Thyroid gland (tissue), 4 donors: ENCODE results near the gene MKNK1. TPM values are rescaled to one million over a fixed set of nuclear protein-coding genes. Genes with fewer than 3 reads are reported as not detected.

ENCODE experiments used
- DNase-seq, 2 donors: peaks; one replicate each; pipeline ENCODE4 v3.0.0-alpha.2; 2019
- H3K27ac ChIP-seq, 3 donors: fragments of 200-600 bp; sonication (generic); 1 replicate in 2 of 3; 2 replicates in 1 of 3; pipeline ENCODE4 v1.5.1; 2016 to 2019; ENCODE audit warnings: mild to moderate bottlenecking in 1 of 3, moderate library complexity in 1 of 3
- H3K27me3 ChIP-seq: fragments of 200-600 bp; sonication (generic); one replicate; pipeline ENCODE4 v1.5.1; 2019
- H3K36me3 ChIP-seq, 2 donors: fragments of 200-600 bp; sonication (generic); one replicate each; pipeline ENCODE4 v1.5.1; 2016 to 2019
- H3K4me1 ChIP-seq, 2 donors: fragments of 200-600 bp; sonication (generic); one replicate each; pipeline ENCODE4 v1.5.1; 2017 to 2019
- H3K4me3 ChIP-seq, 3 donors: fragments of 200-600 bp; sonication (generic); replicated peaks in 1 of 3; 1 replicate in 2 of 3; 2 replicates in 1 of 3; pipeline ENCODE4 v1.5.1; 2016; ENCODE audit warnings: mild to moderate bottlenecking in 1 of 3
- H3K9me3 ChIP-seq: fragments of 200-600 bp; sonication (generic); one replicate; pipeline ENCODE4 v1.5.1; 2017
- POLR2A ChIP-seq, 2 donors: fragments of 450-650 bp; IDR thresholded peaks; one replicate each; pipeline ENCODE4 v1.6.1; 2017; ENCODE audit warnings: antibody characterized with exemption in 2 of 2, mild to moderate bottlenecking in 2 of 2, moderate library complexity in 1 of 2
- WGBS, 2 donors: methylation state at CpG; one replicate each; pipeline ENCODE4 v1.1.5; 2017; 5-methylcytosine and 5-hydroxymethylcytosine counted together
- intact Hi-C: fragments of 100-400 bp; cut with DNase I; formaldehyde crosslinking; loops from one replicate; pipeline ENCODE4 v1.15.1; 2023
- total RNA-seq, 4 donors: library from RNA; depleted of rRNA; stranded (reverse); fragments of >200 nt; gene quantifications; one replicate each; pipeline ENCODE4 v1.2.3, GENCODE V29; 2016
- TF ChIP-seq, protein P1 (sequence below), 6 experiments: fragments of 200-600 bp in 3 of 6; fragments of 450-650 bp in 3 of 6; sonication (generic) in 3 of 6; IDR thresholded peaks; one replicate each; pipeline ENCODE4 v1.5.1; 2016 to 2019; ENCODE audit warnings: antibody characterized with exemption in 6 of 6, mild to moderate bottlenecking in 2 of 6, inconsistent platforms in 1 of 6, moderate library complexity in 1 of 6

MKNK1 gene
- total RNA-seq, 4 donors from 2014 or later = 20.8 to 29.6 (median 23.4) TPM

DNA sequence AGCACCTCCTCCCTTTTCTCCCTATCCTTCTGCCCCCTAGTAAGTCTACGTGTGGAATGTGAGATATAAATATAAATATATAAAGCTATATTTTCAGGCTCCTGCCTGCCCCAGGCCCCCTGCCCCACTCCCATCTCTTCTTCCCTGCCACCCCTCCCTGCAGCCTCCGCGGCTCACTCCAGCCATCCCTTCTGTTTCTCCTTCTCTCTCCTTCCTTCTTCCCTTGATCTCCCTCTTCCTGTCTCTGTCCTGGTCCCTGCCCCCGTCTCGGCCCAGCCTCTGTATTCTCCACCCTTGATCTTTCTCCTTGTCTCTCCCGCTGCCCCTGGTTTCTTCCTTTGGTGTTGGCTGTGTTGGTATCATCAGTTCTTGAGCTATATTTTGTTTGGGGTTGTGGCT lies 91.3 kb downstream of the MKNK1 start:
- Histone ChIP-seq H3K4me3 (no peak overlapping the region), H3K27me3 (no peaks in the 10 kb centered on the region), H3K4me1 (peaks cover 17 to 32% of the 10 kb centered on the region in 2 donors), H3K27ac (no peak overlapping the region), H3K9me3 (no peaks in the 10 kb centered on the region), H3K36me3 (no peaks in the 10 kb centered on the region)
- intact Hi-C loops = no loop called here
- TF ChIP-seq, protein P1, sequence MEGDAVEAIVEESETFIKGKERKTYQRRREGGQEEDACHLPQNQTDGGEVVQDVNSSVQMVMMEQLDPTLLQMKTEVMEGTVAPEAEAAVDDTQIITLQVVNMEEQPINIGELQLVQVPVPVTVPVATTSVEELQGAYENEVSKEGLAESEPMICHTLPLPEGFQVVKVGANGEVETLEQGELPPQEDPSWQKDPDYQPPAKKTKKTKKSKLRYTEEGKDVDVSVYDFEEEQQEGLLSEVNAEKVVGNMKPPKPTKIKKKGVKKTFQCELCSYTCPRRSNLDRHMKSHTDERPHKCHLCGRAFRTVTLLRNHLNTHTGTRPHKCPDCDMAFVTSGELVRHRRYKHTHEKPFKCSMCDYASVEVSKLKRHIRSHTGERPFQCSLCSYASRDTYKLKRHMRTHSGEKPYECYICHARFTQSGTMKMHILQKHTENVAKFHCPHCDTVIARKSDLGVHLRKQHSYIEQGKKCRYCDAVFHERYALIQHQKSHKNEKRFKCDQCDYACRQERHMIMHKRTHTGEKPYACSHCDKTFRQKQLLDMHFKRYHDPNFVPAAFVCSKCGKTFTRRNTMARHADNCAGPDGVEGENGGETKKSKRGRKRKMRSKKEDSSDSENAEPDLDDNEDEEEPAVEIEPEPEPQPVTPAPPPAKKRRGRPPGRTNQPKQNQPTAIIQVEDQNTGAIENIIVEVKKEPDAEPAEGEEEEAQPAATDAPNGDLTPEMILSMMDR (IDR thresholded peaks at IDR 0.05) = no peak
- no peak for TF ChIP-seq POLR2A (IDR thresholded peaks at IDR 0.05)
- WGBS, 2 donors = 72 to 74% methylated on average over 6 of the region's 6 CpGs
- no peak for DNase-seq

DNA sequence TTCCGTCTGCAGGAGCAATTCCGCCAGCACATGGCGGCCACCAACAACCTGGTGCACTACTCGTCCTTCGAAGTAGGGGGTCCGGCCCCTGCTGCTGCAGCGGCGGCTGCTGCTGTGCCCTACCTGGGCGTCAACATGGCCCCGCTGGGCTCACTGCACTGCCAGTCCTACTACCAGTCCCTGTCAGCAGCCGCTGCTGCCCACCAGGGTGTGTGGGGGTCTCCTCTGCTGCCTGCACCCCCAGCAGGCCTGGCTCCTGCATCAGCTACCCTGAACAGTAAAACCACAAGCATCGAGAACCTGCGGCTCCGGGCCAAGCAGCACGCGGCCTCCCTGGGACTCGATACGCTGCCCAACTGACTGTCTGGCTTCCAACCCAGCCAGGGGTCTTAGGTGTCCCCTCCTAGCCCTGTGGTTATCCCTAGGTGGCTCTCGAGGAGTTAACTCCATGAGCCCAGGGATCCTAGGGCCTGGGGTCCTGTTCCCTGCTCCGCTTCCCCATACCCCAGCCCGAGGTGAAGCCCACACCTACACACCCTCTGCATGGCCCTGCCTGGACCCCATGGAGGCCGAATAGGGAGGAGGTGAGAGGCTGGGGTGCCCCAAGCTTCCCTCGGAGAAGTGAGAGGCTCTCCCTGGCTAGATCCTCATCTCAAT lies 91.8 kb downstream of the MKNK1 start:
- Histone ChIP-seq H3K4me3 (no peak overlapping the region), H3K27ac (no peak overlapping the region), H3K9me3 (no peaks in the 10 kb centered on the region), H3K4me1 (peaks cover 17 to 27% of the 10 kb centered on the region in 2 donors), H3K36me3 (no peaks in the 10 kb centered on the region), H3K27me3 (no peaks in the 10 kb centered on the region)
- DNase-seq = no peak
- intact Hi-C loops = no loop called here
- WGBS, 2 donors = 84 to 87% methylated on average over 11 to 19 of the region's 23 CpGs
- no peak for TF ChIP-seq POLR2A (IDR thresholded peaks at IDR 0.05)
- TF ChIP-seq, protein P1 (IDR thresholded peaks at IDR 0.05) = no peak

DNA sequence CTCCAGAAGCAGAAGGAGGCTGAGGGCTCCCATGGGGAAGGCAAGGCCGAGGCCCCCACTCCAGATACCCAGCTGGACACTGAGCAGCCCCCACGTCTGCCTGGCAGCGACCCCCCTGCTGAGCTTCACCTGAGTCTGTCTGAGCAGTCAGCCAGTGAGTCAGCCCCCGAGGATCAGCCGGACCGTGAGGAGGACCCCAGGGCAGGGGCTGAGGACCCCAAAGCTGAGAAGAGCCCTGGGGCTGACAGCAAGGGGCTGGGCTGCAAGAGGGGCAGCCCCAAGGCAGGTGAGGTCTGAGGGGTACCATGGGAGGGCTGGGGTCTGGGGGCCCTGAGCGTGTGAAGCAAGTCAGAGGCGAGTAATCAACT lies 93.1 kb downstream of the MKNK1 start:
- 64 to 74% methylated on average over 6 to 8 of the region's 8 CpGs for WGBS, 2 donors
- Histone ChIP-seq H3K27me3 (no peaks in the 10 kb centered on the region), H3K4me1 (peaks cover 9 to 18% of the 10 kb centered on the region in 2 donors), H3K4me3 (no peak overlapping the region), H3K27ac (no peak overlapping the region), H3K9me3 (no peaks in the 10 kb centered on the region), H3K36me3 (no peaks in the 10 kb centered on the region)
- TF ChIP-seq, protein P1 (IDR thresholded peaks at IDR 0.05) = no peak
- TF ChIP-seq POLR2A (IDR thresholded peaks at IDR 0.05) = no peak
- no peak for DNase-seq
- intact Hi-C loops = no loop called here

DNA sequence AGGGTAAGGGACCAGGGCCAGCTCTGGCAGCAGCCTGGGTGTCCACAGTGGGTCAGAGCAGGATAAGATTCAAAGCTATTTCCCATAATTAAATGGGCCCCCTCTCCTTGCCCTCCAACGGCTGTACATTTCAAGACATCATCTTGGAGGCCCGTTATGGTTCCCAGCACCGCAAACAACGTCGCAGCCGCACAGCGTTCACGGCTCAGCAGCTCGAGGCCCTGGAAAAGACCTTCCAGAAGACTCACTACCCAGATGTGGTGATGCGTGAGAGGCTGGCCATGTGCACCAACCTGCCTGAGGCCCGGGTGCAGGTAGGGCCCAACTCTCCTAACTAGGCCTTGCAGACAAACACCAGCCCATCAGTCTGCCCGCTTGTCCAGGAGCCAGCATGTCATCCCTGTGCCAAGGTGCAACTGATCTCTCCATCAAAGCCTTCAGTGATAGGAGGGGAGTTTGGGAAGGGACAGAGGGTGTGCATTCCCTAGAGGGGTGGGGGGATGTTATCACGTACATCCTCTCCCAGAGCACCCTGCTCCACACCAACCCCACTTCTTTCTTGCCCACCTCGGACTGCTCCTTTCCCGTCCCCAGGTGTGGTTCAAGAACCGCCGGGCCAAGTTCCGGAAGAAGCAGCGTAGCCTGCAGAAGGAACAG lies 93.6 kb downstream of the MKNK1 start:
- H3K4me3 ChIP-seq = no peak overlapping the region
- 88 to 95% methylated on average over 18 to 19 of the region's 19 CpGs for WGBS, 2 donors
- intact Hi-C loops = no loop called here

DNA sequence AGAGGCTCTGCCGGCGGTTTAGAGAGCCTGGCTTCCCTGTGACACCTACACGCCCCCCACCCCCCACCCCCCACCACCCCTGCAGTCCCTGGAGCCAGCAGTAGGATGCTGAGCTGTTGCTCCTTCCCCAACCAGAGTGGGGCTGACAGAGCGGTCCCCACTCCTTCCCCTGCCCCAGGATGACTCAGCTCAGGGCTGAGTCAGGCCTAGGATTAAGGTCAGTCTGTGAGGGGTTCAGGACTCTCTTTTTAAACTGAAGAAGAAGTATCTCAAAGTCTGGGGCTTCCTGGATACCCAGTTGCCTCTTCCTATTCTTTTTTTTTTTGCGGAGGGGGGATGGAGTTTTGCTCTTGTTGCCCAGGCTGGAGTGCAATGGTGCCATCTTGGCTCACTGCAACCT lies 95.3 kb downstream of the MKNK1 start:
- TF ChIP-seq, protein P1 (IDR thresholded peaks at IDR 0.05) = no peak
- TF ChIP-seq POLR2A (IDR thresholded peaks at IDR 0.05) = no peak
- Histone ChIP-seq H3K27me3 (no peaks in the 10 kb centered on the region), H3K27ac (no peak overlapping the region), H3K36me3 (no peaks in the 10 kb centered on the region), H3K4me3 (no peak overlapping the region), H3K4me1 (no peaks in the 10 kb centered on the region), H3K9me3 (no peaks in the 10 kb centered on the region)
- no peak for DNase-seq
- intact Hi-C loops = no loop called here
- WGBS, 2 donors = 79 to 80% methylated on average over 4 to 5 of the region's 5 CpGs

More for the DNA sequence above, 93.6 kb downstream of the MKNK1 start:
- Histone ChIP-seq H3K27me3 (no peaks in the 10 kb centered on the region), H3K4me1 (peaks cover 4 to 13% of the 10 kb centered on the region in 2 donors), H3K9me3 (no peaks in the 10 kb centered on the region), H3K27ac (no peak overlapping the region), H3K36me3 (no peaks in the 10 kb centered on the region)
- DNase-seq = no peak
- TF ChIP-seq, protein P1 (IDR thresholded peaks at IDR 0.05) = no peak
- no peak for TF ChIP-seq POLR2A (IDR thresholded peaks at IDR 0.05)
